ENCODE data around the gene HNRNPLL. TPM values are rescaled to one million over a fixed set of nuclear protein-coding genes. Genes with fewer than 3 reads are reported as not detected.

The HNRNPLL gene
- total and polyA plus RNA-seq, 2 of the 13 experiments (the other 11 are each of a cell fraction or from before 2014, with no cell fraction given), result 49.4 to 103 TPM

DNA sequence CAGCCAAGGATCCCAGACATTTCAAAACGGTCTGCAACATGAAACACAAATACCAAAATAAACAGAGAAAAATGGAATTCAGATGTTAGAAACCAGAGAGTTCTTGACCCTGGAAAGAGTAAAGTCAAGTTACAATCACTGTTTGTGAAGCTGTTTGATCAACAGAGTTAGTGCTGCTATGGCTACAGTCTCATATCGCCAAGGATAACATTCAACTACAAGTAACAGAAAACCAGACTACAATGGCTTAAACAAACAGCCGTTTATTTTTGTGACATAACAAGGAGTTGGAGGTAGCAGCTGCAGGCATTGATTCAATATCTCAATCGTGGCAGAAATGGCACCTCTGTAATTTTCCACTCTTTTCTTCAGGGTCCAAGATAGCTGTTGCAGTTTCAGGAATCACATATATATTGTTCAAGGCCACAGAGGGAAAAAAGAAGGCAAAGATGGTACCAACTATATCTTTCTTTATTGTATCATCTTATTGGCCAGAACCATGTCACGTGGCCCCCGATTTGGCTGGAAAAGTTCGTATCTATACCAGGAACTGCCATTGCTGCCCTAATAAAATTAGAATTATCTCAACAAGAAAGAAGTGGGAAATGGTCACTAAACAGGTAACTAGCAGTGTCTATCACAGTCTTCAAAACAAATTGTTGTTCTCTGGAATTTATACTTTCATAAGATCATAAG is 17.7 kb upstream of the HNRNPLL start (continued):
- TF ChIP-seq, protein P1, sequence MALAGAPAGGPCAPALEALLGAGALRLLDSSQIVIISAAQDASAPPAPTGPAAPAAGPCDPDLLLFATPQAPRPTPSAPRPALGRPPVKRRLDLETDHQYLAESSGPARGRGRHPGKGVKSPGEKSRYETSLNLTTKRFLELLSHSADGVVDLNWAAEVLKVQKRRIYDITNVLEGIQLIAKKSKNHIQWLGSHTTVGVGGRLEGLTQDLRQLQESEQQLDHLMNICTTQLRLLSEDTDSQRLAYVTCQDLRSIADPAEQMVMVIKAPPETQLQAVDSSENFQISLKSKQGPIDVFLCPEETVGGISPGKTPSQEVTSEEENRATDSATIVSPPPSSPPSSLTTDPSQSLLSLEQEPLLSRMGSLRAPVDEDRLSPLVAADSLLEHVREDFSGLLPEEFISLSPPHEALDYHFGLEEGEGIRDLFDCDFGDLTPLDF (CRISPR knock-in tag; IDR thresholded peaks at IDR 0.05), result no peak
- TF ChIP-seq, protein P2, sequence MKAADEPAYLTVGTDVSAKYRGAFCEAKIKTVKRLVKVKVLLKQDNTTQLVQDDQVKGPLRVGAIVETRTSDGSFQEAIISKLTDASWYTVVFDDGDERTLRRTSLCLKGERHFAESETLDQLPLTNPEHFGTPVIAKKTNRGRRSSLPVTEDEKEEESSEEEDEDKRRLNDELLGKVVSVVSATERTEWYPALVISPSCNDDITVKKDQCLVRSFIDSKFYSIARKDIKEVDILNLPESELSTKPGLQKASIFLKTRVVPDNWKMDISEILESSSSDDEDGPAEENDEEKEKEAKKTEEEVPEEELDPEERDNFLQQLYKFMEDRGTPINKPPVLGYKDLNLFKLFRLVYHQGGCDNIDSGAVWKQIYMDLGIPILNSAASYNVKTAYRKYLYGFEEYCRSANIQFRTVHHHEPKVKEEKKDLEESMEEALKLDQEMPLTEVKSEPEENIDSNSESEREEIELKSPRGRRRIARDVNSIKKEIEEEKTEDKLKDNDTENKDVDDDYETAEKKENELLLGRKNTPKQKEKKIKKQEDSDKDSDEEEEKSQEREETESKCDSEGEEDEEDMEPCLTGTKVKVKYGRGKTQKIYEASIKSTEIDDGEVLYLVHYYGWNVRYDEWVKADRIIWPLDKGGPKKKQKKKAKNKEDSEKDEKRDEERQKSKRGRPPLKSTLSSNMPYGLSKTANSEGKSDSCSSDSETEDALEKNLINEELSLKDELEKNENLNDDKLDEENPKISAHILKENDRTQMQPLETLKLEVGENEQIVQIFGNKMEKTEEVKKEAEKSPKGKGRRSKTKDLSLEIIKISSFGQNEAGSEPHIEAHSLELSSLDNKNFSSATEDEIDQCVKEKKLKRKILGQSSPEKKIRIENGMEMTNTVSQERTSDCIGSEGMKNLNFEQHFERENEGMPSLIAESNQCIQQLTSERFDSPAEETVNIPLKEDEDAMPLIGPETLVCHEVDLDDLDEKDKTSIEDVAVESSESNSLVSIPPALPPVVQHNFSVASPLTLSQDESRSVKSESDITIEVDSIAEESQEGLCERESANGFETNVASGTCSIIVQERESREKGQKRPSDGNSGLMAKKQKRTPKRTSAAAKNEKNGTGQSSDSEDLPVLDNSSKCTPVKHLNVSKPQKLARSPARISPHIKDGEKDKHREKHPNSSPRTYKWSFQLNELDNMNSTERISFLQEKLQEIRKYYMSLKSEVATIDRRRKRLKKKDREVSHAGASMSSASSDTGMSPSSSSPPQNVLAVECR (CRISPR knock-in tag; IDR thresholded peaks at IDR 0.05; ENCODE audit: borderline replicate concordance), result no peak
- TF ChIP-seq ZNF430 (CRISPR knock-in tag; IDR thresholded peaks at IDR 0.05) (no peak), NFIC (IDR thresholded peaks at IDR 0.05; ENCODE audit: low read length) (peak; percentile 30; the same call in 1 of the 2 replicates), RFX3 (CRISPR knock-in tag; IDR thresholded peaks at IDR 0.05) (peak; percentile 68), ZNF460 (CRISPR knock-in tag; IDR thresholded peaks at IDR 0.05; ENCODE audit: borderline replicate concordance) (no peak), ZNF781 (CRISPR knock-in tag; IDR thresholded peaks at IDR 0.05; ENCODE audit: borderline replicate concordance, not compliant biosample characterization) (no peak), ELF4 (CRISPR knock-in tag; IDR thresholded peaks at IDR 0.05; ENCODE audit: borderline replicate concordance) (no peak), CC2D1A (CRISPR knock-in tag; IDR thresholded peaks at IDR 0.05) (no peak), MAFK (conservative IDR thresholded peaks at IDR 0.05 in 1 of 2, IDR thresholded peaks at IDR 0.05 in 1 of 2; ENCODE audit: low read length in 2 of 2) (no peak), PAX8 (CRISPR knock-in tag; IDR thresholded peaks at IDR 0.05; ENCODE audit: borderline replicate concordance) (no peak), KAT2B (IDR thresholded peaks at IDR 0.05; ENCODE audit: borderline replicate concordance, low read depth, low read length) (no peak), NCOR1 (IDR thresholded peaks at IDR 0.05; ENCODE audit: borderline replicate concordance, low read length) (peak; percentile 86; the same call in 1 of the 2 replicates), ZNF260 (CRISPR knock-in tag; IDR thresholded peaks at IDR 0.05; ENCODE audit: borderline replicate concordance, low read depth) (no peak), AHR (CRISPR knock-in tag; IDR thresholded peaks at IDR 0.05) (no peak), RARG (CRISPR knock-in tag; IDR thresholded peaks at IDR 0.05; ENCODE audit: low read depth) (no peak)
- TF ChIP-seq, protein P3, sequence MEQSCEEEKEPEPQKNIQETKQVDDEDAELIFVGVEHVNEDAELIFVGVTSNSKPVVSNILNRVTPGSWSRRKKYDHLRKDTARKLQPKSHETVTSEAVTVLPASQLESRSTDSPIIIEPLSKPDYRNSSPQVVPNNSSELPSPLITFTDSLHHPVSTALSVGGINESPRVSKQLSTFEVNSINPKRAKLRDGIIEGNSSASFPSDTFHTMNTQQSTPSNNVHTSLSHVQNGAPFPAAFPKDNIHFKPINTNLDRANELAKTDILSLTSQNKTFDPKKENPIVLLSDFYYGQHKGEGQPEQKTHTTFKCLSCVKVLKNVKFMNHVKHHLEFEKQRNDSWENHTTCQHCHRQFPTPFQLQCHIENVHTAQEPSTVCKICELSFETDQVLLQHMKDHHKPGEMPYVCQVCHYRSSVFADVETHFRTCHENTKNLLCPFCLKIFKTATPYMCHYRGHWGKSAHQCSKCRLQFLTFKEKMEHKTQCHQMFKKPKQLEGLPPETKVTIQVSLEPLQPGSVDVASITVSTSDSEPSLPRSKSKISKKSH (CRISPR knock-in tag; IDR thresholded peaks at IDR 0.05; ENCODE audit: borderline replicate concordance), result no peak
- TF ChIP-seq, protein P4, sequence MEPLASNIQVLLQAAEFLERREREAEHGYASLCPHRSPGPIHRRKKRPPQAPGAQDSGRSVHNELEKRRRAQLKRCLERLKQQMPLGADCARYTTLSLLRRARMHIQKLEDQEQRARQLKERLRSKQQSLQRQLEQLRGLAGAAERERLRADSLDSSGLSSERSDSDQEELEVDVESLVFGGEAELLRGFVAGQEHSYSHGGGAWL (CRISPR knock-in tag; IDR thresholded peaks at IDR 0.05), result no peak
- TF ChIP-seq, protein P5, sequence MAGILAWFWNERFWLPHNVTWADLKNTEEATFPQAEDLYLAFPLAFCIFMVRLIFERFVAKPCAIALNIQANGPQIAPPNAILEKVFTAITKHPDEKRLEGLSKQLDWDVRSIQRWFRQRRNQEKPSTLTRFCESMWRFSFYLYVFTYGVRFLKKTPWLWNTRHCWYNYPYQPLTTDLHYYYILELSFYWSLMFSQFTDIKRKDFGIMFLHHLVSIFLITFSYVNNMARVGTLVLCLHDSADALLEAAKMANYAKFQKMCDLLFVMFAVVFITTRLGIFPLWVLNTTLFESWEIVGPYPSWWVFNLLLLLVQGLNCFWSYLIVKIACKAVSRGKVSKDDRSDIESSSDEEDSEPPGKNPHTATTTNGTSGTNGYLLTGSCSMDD (CRISPR knock-in tag; IDR thresholded peaks at IDR 0.05), result no peak
- TF ChIP-seq, protein P6, sequence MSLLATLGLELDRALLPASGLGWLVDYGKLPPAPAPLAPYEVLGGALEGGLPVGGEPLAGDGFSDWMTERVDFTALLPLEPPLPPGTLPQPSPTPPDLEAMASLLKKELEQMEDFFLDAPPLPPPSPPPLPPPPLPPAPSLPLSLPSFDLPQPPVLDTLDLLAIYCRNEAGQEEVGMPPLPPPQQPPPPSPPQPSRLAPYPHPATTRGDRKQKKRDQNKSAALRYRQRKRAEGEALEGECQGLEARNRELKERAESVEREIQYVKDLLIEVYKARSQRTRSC (CRISPR knock-in tag; IDR thresholded peaks at IDR 0.05; ENCODE audit: low read depth), result no peak
